SK-N-MC (cell line): ENCODE results near the gene SLC34A2.

Source experiments
- EZH2 ChIP-seq: fragments of 200-600 bp; sonication (generic); IDR thresholded peaks from one replicate; pipeline ENCODE4 v1.6.1; 2017; ENCODE audit warnings: antibody characterized with exemption
- FOXP2 ChIP-seq: optimal IDR thresholded peaks from 2 replicates; pipeline ENCODE3; 2011; ENCODE audit warnings: mild to moderate bottlenecking, moderate library complexity; ENCODE audit not compliant: insufficient read depth; ENCODE audit errors: extremely low read length, control extremely low read depth
- POLR2AphosphoS5 ChIP-seq: IDR thresholded peaks from 2 replicates; pipeline ENCODE4 v1.6.1; 2012; ENCODE audit warnings: mild to moderate bottlenecking, low read depth, low read length, borderline replicate concordance

GRCh38 chr4:25700661-25701060 is 45.0 kb downstream of the SLC34A2 start:
- TF ChIP-seq POLR2AphosphoS5 (no peak), EZH2 (no peak), FOXP2 (no peak)
